ENCODE measurements around the gene SORBS1.
A peak's percentile ranks its signal among the peaks of the same experiment; 100 is the strongest.

SORBS1 gene

DNA sequence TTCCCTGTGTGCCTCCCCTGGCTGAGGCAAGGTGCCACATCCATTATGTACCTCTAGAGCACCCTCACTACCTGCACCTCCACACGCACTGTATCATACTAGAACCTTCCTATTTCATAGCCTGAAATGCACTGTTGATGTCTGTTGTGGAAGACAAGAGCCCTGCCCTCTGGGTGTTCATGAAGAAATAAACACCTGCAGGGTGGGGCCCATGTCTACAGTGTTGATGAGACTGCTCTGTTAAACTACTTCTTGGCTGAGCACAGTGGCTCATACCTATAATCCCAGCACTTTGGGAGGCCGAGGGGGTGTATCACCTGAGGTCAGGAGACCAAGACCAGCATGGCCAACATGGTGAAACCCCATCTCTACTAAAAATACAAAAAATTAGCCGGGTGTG lies 14.0 kb downstream of the SORBS1 start:
- no peak overlapping the region for H3K27ac ChIP-seq
- TF ChIP-seq, protein P1, sequence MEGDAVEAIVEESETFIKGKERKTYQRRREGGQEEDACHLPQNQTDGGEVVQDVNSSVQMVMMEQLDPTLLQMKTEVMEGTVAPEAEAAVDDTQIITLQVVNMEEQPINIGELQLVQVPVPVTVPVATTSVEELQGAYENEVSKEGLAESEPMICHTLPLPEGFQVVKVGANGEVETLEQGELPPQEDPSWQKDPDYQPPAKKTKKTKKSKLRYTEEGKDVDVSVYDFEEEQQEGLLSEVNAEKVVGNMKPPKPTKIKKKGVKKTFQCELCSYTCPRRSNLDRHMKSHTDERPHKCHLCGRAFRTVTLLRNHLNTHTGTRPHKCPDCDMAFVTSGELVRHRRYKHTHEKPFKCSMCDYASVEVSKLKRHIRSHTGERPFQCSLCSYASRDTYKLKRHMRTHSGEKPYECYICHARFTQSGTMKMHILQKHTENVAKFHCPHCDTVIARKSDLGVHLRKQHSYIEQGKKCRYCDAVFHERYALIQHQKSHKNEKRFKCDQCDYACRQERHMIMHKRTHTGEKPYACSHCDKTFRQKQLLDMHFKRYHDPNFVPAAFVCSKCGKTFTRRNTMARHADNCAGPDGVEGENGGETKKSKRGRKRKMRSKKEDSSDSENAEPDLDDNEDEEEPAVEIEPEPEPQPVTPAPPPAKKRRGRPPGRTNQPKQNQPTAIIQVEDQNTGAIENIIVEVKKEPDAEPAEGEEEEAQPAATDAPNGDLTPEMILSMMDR (conservative IDR thresholded peaks at IDR 0.05), result no peak
- no peak for TF ChIP-seq ZFX (IDR thresholded peaks at IDR 0.05)

DNA sequence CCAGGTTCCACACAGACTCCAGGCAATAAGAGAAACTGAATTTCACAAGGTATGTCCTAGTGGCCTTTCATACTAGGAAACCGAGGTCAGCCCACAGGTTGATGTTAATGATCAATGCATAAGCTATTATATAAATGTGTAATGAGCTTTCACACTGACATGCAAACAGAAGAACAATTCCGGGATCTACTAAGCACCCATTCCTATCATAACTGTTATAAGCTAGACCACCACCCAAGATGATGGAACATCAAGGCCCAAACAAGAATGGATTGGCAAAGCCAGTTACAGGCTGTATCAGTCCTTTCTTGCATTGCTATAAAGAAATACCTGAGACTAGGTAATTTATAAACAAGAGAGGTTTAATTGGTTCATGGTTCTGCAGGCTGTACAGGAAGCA lies 15.2 kb downstream of the SORBS1 start:
- no peak for TF ChIP-seq ZFX (IDR thresholded peaks at IDR 0.05)
- TF ChIP-seq, protein P1 (conservative IDR thresholded peaks at IDR 0.05), result no peak
- no peak overlapping the region for H3K27ac ChIP-seq

DNA sequence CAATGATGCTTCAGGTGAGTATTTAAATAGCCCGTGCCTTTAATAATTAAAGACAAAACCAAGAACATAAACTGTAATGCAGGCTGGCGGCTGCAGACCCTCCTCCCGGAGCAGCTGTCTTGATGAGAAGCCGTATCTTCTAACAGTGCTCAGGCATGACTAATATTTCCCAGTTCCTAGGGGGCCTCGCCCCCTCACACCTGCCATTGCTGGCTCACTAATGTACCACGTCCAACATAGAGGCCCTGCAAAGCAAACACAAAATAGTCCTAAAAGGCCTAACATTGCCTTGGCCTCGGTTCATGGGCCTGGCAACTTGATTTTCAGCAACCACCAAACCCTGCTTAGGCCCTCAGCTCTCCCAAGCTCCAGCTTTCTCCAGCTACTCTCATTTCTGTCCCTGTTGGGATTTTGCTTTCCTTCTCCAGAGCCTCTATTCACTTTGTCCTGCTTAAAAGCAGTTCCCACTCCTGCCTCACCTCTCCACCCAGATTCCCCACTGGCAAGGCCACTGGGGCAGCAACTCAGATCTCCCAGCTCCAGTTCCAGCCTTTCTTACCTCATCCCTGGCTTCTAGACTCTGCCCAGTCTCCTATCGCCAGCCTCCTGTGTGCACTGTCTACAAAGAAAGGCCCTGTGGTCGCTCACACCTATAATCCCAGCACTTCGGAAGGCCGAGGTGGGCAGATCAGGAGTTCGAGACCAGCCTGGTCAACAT lies 16.2 kb downstream of the SORBS1 start:
- H3K27ac ChIP-seq, result no peak overlapping the region

DNA sequence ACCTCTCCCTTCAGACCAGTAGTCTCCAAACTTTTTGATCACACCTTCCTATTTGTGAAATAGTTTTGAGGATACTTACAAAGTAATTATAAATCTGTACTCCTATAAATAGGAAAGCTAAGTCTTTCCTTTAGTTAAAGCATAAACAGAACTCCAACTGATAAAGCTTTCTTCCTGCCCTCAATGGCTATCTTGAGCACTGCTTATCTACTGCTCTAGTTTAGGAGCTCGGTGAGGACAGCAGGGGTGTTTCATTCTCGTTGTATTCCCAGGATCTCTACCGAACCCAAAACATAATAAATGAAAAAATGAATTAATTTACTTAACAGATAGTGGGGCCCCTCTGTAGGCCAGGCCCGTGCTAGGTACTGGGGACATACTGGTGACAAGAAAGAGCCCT lies 17.7 kb downstream of the SORBS1 start:
- no peak overlapping the region for H3K27ac ChIP-seq
- TF ChIP-seq, protein P1 (conservative IDR thresholded peaks at IDR 0.05), result no peak
- TF ChIP-seq ZFX (IDR thresholded peaks at IDR 0.05), result no peak

More for the DNA sequence above, 16.2 kb downstream of the SORBS1 start:
- TF ChIP-seq, protein P1 (conservative IDR thresholded peaks at IDR 0.05), result no peak
- no peak for TF ChIP-seq ZFX (IDR thresholded peaks at IDR 0.05)

DNA sequence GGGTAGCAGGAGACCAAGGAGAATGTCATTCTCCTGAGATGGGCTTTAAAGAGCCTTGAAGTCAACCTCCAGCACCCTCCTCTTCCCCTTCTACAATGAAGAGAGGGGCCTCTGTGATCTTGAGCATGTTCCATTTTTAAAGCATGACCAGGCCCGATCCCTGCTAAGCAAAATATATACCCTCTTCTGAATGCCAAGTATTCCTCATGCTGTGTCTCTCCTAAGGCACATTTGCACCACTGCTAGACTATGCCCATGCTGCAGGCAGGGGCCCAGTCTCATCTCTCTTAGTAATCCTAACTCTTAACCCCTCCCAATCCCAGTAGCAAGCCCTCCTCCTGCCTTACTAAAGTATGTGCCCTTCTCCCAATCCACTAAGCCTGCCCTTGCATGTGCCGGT lies 18.4 kb downstream of the SORBS1 start:
- no peak for TF ChIP-seq ZFX (IDR thresholded peaks at IDR 0.05)
- TF ChIP-seq, protein P1 (conservative IDR thresholded peaks at IDR 0.05), result no peak
- H3K27ac ChIP-seq, result 0 out of 2 replicates have a peak overlapping the region, but pooled peaks have one; percentile 15

DNA sequence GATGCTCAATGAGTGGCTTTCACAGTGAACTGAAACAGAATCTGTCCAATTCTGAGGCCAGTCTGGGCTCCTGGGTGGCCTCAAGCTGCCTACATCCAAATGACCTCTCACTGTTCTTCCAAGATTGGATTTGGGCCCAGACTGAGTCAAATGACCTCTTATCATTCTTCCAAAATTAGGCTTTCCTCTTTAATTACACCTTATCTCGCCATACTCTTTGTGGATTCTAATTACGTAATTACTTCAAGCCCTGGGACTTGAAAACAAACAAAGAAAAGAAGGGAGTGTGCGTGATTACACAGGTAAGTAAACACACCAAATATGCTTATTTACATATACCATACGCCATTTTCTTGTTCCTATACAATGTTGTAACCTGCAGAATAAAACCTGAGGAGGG lies 18.8 kb downstream of the SORBS1 start:
- no peak for TF ChIP-seq ZFX (IDR thresholded peaks at IDR 0.05)
- TF ChIP-seq, protein P1 (conservative IDR thresholded peaks at IDR 0.05), result no peak
- H3K27ac ChIP-seq, result peak overlapping the region; percentile 3; the same call in 1 of the 2 replicates

DNA sequence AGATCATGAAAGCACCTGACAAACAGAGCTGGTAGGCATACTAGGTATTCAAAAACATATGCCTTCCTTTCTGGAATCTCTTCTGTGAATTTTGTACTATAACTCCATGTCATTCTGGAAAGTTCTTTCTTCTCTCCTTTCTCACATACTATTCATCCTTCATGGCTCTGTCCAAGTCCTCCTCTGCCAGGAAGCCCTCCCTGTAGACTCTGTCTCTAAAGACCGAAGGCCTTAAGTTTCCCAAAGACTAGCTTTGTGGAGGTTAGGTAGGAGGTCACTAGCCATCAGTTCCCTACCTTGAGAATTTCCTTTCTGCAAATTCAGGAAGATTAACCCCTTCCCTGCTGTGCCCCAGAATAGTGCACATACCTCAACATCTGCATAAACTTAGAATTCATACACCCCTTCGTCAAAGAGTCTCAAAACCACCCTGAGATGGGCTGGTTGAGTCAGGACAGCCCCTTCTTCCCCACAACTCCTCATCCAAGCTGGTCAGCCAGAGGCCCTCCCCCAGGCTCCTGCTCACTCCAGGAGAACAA lies 20.6 kb downstream of the SORBS1 start:
- H3K27ac ChIP-seq, result no peak overlapping the region
- TF ChIP-seq ZFX (IDR thresholded peaks at IDR 0.05), result no peak
- TF ChIP-seq, protein P1 (conservative IDR thresholded peaks at IDR 0.05), result no peak

Data from C4-2B (cell line).